Neuron (in vitro differentiated cells): Measurements from ENCODE around the gene NACC2.

Experiments used
- H2AFZ ChIP-seq: one replicate; pipeline ENCODE4 v1.6.1; 2013; ENCODE audit warnings: low read depth, mild to moderate bottlenecking, inconsistent platforms, low read length, moderate library complexity
- H3K27me3 ChIP-seq: one replicate; pipeline ENCODE4 v1.6.1; 2013; ENCODE audit warnings: low read length; ENCODE audit not compliant: insufficient read depth
- H3K36me3 ChIP-seq: one replicate; pipeline ENCODE4 v1.6.1; 2013; ENCODE audit warnings: low read length; ENCODE audit not compliant: insufficient read depth
- H3K4me1 ChIP-seq: one replicate; pipeline ENCODE4 v1.6.1; 2013; ENCODE audit warnings: low read length; ENCODE audit not compliant: insufficient read depth
- H3K4me3 ChIP-seq: 2 replicates; pipeline ENCODE4 v1.5.1; 2013; ENCODE audit warnings: mild to moderate bottlenecking, low read length, moderate library complexity
- H3K9me3 ChIP-seq: one replicate; pipeline ENCODE4 v1.6.1; 2013; ENCODE audit warnings: low read length

NACC2 gene

GRCh38 chr9:136081826-136082495, 13.1 kb downstream of the NACC2 start:
- no peak overlapping the region for H2AFZ ChIP-seq

GRCh38 chr9:136081113-136081825, 13.8 kb downstream of the NACC2 start:
- Histone ChIP-seq H3K9me3 (no peaks in the 10 kb centered on the region), H3K4me3 (no peak overlapping the region), H3K4me1 (no peaks in the 10 kb centered on the region), H2AFZ (no peak overlapping the region), H3K36me3 (no peaks in the 10 kb centered on the region), H3K27me3 (no peaks in the 10 kb centered on the region)

More at GRCh38 chr9:136081826-136082495, 13.1 kb downstream of the NACC2 start:
- Histone ChIP-seq H3K36me3 (no peaks in the 10 kb centered on the region), H3K9me3 (no peaks in the 10 kb centered on the region), H3K27me3 (no peaks in the 10 kb centered on the region), H3K4me1 (no peaks in the 10 kb centered on the region), H3K4me3 (no peak overlapping the region)

GRCh38 chr9:136080716-136081112, 14.4 kb downstream of the NACC2 start:
- Histone ChIP-seq H3K4me1 (no peaks in the 10 kb centered on the region), H3K4me3 (no peak overlapping the region), H3K36me3 (no peaks in the 10 kb centered on the region), H2AFZ (no peak overlapping the region), H3K9me3 (no peaks in the 10 kb centered on the region), H3K27me3 (no peaks in the 10 kb centered on the region)

GRCh38 chr9:136079916-136080246, 15.2 kb downstream of the NACC2 start:
- Histone ChIP-seq H3K4me3 (no peak overlapping the region), H2AFZ (no peak overlapping the region), H3K9me3 (peaks cover 5% of the 10 kb centered on the region), H3K4me1 (no peaks in the 10 kb centered on the region), H3K36me3 (no peaks in the 10 kb centered on the region), H3K27me3 (no peaks in the 10 kb centered on the region)

GRCh38 chr9:136079211-136079915, 15.7 kb downstream of the NACC2 start:
- H3K27me3 ChIP-seq: no peaks in the 10 kb centered on the region
- no peaks in the 10 kb centered on the region for H3K4me1 ChIP-seq
- peaks cover 9% of the 10 kb centered on the region for H3K9me3 ChIP-seq
- no peaks in the 10 kb centered on the region for H3K36me3 ChIP-seq
- H2AFZ ChIP-seq: no peak overlapping the region
- no peak overlapping the region for H3K4me3 ChIP-seq

GRCh38 chr9:136078498-136079011, 16.5 kb downstream of the NACC2 start:
- no peaks in the 10 kb centered on the region for H3K27me3 ChIP-seq
- no peak overlapping the region for H2AFZ ChIP-seq
- H3K36me3 ChIP-seq: no peaks in the 10 kb centered on the region
- H3K4me3 ChIP-seq: no peak overlapping the region
- peaks cover 11% of the 10 kb centered on the region for H3K9me3 ChIP-seq
- no peaks in the 10 kb centered on the region for H3K4me1 ChIP-seq

- no peak overlapping the region for H3K4me3 ChIP-seq
- H2AFZ ChIP-seq: no peak overlapping the region
- peaks cover 14% of the 10 kb centered on the region for H3K9me3 ChIP-seq
- no peaks in the 10 kb centered on the region for H3K4me1 ChIP-seq
- H3K27me3 ChIP-seq: no peaks in the 10 kb centered on the region
- H3K36me3 ChIP-seq: no peaks in the 10 kb centered on the region
Measured at GRCh38 chr9:136078024-136078423, 17.1 kb downstream of the NACC2 start.

GRCh38 chr9:136077491-136077890, 17.6 kb downstream of the NACC2 start:
- H2AFZ ChIP-seq: no peak overlapping the region
- no peaks in the 10 kb centered on the region for H3K27me3 ChIP-seq
- peaks cover 14% of the 10 kb centered on the region for H3K9me3 ChIP-seq
- no peaks in the 10 kb centered on the region for H3K36me3 ChIP-seq
- H3K4me1 ChIP-seq: no peaks in the 10 kb centered on the region
- no peak overlapping the region for H3K4me3 ChIP-seq

- Histone ChIP-seq H3K4me1 (no peaks in the 10 kb centered on the region), H2AFZ (no peak overlapping the region), H3K36me3 (no peaks in the 10 kb centered on the region), H3K9me3 (peaks cover 14% of the 10 kb centered on the region), H3K4me3 (no peak overlapping the region), H3K27me3 (no peaks in the 10 kb centered on the region)
Measured at GRCh38 chr9:136075881-136076678, 19.0 kb downstream of the NACC2 start.

GRCh38 chr9:136075134-136075841, 19.8 kb downstream of the NACC2 start:
- H2AFZ ChIP-seq: no peak overlapping the region
- no peak overlapping the region for H3K4me3 ChIP-seq
- peaks cover 14% of the 10 kb centered on the region for H3K9me3 ChIP-seq
- no peaks in the 10 kb centered on the region for H3K27me3 ChIP-seq
- H3K36me3 ChIP-seq: no peaks in the 10 kb centered on the region
- H3K4me1 ChIP-seq: no peaks in the 10 kb centered on the region

GRCh38 chr9:136074706-136075105, 20.4 kb downstream of the NACC2 start:
- Histone ChIP-seq H3K4me3 (no peak overlapping the region), H2AFZ (no peak overlapping the region), H3K4me1 (no peaks in the 10 kb centered on the region), H3K36me3 (no peaks in the 10 kb centered on the region), H3K27me3 (no peaks in the 10 kb centered on the region), H3K9me3 (peaks cover 14% of the 10 kb centered on the region)

GRCh38 chr9:136062657-136063439, 32.2 kb downstream of the NACC2 start:
- H2AFZ ChIP-seq: no peak overlapping the region
- no peaks in the 10 kb centered on the region for H3K36me3 ChIP-seq
- H3K27me3 ChIP-seq: no peaks in the 10 kb centered on the region
- peaks cover 7% of the 10 kb centered on the region for H3K4me1 ChIP-seq
- H3K9me3 ChIP-seq: no peaks in the 10 kb centered on the region
- no peak overlapping the region for H3K4me3 ChIP-seq
